Activated T-cell treated with anti-CD3 and anti-CD28 coated beads for 24 hours (primary cell): Measurements from ENCODE around the gene PRM3.
A peak's percentile ranks its signal among the peaks of the same experiment; 100 is the strongest.

Experiments used
- DNase-seq: peaks from one replicate; pipeline ENCODE4 v3.0.0-alpha.2; 2020; ENCODE audit warnings: low read depth

The PRM3 gene

DNA sequence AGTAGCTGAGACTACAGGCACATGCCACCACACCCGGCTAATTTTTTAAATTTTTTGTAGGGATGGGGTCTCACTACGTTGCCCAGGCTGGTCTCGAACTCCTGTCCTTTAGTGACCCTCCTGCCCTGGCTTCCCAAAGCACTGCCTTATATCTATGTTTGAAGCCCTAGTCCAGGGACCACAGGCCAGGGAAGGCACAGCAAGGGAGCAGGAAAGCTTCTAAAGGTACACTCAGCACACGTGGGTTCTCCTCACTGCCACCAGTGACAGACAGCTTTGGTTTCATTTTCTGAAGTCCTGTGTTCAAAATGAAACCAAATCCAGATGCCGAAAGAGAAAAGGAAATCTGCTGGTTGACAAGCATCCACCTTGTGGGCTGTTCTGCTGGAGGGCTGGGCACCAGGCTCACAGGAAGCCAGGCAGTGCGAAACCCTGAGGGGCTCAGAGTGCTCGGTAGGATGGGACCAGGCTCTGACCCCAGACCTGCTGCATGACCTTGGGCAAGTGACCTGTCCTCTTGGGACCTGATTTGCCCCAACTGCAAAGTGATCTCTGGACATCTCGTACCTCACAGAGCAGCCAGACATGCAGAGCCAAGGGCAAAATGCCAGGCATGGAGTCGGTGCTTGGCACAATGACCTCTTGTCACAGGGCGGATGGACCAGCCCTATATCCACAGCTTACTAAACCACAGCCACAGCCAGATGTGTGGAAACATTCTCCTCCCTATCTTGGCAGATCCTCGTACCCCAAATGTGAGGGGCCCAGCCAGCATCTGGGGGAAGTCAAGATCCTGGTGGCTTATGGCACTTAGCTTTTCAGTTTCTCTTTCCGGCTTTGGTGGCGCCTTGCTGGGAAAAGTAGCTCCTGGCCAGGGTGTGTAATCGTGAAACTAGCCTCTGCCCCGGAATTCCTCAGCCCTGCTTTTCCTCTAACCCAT, 14.6 kb downstream of the PRM3 start:
- DNase-seq, result peak; percentile 24

DNA sequence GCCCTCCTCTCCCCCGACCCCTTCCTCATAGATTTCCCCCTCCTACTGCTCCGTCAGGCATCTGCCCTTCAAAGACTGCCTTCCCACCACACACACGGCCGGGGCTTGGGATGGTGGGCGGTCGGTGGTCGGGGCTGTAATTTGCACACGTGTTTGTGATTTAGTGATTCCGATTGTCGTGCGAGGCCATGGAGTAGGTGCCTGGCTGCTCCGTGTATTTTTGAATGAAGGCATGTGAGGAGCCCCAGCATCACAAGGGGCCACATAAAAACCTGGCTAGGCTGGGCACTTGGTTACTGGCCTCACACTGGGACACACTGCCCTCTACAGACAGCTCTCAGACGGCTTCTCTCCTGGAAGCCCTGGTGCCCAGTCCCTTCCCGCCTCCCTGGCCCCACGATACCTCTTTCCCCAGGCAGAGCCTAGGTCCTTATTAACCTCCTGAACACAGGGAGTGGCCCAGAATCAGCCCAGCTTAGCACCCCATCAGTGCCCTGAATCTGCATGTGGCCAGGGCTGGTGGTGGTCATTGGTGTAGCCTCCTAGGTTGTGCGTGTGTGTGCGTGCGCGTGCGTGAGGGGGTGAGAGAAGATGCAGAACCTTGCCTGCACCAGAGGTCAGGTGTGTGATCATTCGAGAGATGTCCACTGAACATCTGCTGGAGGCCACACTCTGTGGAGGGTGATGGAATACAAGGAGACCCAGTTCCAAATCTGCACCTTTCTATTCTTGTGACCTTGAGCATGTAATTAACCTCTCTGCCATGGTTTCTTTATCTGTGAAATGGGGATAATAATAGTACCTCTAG, 16.1 kb downstream of the PRM3 start:
- peak; percentile 46 for DNase-seq

- DNase-seq, result peak; percentile 32
These were observed 16.7 kb downstream of the PRM3 start for GRCh38 chr16:11256661-11257130.

- DNase-seq, result peak; percentile 88
These were observed 17.4 kb downstream of the PRM3 start, which contains the start of gene SOCS1 for GRCh38 chr16:11255737-11256660. SOCS1 (minus strand) TSS chr16:11256204; CDS start chr16:11255478, 726 bp downstream.

DNA sequence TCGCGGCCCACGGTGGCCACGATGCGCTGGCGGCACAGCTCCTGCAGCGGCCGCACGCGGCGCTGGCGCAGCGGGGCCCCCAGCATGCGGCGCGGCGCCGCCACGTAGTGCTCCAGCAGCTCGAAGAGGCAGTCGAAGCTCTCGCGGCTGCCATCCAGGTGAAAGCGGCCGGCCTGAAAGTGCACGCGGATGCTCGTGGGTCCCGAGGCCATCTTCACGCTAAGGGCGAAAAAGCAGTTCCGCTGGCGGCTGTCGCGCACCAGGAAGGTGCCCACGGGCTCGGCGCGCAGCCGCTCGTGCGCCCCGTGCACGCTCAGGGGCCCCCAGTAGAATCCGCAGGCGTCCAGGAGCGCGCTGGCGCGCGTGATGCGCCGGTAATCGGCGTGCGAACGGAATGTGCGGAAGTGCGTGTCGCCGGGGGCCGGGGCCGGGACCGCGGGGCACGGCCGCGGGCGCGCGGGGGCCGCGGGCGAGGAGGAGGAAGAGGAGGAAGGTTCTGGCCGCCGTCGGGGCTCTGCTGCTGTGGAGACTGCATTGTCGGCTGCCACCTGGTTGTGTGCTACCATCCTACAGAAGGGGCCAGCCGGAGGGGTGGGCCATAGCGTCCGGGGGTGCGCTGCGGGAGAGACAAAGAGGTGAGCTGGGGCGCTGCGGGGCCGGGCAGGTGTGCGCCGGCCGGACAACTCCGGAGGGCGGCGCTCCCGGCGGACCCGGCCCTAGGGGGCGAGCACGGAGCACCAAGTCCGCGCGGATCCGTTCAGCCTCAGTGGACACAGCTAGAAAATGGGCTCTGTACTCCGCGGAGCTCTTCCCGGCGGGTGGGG, 18.3 kb downstream of the PRM3 start:
- peak; percentile 33 for DNase-seq

DNA sequence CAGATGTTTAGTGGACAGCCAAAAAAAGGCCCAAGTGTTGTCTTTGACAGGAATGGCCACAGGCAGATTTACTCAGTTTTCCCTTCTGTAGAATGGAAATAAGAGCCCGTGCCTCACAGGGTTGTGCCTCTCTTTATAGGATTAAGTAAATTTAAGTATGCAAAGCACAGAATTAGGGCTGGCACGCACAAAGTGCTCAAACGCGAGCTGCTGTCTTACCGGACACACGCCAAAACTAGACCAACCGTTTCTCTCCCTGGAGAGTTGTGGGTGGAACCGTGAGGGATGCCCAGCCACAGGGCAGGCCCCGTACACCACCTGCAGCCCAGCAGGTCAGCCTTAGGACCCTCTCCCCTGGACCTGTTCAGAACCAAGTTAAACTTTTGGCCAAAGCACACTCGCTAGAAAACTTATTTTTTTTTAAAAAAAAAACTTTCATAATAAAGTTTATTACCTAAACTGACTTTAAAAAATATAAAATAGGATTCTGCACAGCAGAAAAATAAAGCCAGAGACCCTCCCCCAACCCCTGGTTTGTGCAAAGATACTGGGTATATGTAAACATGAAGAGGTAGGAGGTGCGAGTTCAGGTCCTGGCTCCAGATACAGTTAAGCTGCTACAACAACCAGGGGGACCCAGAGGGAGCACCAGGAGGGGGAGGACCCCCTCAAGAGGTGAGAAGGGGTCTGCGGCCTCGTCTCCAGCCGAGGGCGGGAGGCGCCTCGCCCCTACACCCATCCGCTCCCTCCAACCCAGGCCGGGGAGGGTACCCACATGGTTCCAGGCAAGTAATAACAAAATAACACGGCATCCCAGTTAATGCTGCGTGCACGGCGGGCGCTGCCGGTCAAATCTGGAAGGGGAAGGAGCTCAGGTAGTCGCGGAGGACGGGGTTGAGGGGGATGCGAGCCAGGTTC, 19.2 kb downstream of the PRM3 start:
- no peak for DNase-seq

DNA sequence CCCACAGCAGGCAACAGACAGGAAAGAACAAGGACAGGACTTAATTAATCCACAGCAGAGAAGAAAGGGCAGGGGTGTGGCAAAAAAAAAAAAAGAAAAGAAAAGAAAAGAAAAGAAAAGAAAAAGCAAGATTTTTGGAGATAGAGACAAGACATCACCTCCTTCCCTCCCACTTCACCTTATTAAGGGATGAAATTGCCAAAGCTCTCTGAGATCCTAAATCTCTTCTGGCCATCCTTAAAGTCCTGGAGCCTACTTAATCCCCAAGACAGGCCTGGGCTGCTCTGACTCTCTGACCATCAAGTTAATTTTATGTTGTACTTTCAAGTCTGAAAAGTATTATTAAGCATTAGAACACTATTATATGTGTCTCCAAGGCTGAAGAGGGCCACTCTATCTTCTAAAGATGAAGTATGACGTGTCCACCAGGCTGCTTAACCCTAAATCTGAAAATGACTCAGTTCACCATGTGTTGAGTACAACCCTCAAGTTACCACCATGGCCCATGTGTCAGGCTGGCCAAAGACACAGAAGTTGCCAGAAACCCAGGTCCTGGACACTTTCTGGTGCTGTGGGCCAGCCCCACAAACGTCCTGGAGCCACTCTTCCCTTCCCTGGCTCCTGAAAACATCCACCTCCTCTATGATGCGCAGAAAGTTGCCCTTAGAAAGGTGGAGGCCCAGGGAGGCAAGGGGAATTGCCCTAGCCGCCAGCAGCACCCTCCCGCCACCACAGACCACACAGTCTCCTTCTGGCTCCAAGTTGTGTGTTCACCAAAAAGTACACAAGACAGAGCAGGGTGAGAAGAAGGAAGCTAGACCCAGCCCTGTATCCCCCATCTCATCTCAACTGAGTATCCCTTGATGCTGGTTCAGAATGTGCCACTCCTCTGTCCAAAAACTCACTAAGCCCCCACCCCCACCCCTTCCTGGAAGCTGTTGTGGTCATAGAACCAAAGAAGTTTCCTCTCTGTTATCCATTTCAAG, 20.1 kb downstream of the PRM3 start:
- peak; percentile 33 for DNase-seq

DNA sequence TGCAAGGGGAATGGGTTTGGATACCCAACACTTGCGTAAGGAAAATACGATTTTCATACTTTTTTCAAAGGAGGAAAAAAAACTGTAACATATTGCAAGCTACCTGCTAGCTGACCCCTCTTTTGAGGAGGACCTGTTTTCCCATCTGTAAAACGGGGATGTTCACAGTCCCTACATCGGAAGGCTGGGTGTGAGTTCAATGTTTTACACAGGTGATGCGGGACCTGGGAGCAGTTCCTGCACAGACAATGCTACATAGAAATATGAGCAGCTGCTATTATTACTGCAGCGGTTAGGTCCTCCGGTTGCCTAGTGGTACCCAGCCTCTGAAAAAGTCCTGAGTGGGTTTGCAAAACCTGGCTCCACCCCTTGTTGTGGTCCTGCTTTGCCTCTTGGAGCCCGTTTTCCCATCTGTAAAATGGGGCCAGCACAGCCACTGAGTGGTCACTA, 20.9 kb downstream of the PRM3 start:
- peak; percentile 26 for DNase-seq

- peak; percentile 75 for DNase-seq
These were observed 21.6 kb downstream of the PRM3 start for GRCh38 chr16:11251525-11252481.

DNA sequence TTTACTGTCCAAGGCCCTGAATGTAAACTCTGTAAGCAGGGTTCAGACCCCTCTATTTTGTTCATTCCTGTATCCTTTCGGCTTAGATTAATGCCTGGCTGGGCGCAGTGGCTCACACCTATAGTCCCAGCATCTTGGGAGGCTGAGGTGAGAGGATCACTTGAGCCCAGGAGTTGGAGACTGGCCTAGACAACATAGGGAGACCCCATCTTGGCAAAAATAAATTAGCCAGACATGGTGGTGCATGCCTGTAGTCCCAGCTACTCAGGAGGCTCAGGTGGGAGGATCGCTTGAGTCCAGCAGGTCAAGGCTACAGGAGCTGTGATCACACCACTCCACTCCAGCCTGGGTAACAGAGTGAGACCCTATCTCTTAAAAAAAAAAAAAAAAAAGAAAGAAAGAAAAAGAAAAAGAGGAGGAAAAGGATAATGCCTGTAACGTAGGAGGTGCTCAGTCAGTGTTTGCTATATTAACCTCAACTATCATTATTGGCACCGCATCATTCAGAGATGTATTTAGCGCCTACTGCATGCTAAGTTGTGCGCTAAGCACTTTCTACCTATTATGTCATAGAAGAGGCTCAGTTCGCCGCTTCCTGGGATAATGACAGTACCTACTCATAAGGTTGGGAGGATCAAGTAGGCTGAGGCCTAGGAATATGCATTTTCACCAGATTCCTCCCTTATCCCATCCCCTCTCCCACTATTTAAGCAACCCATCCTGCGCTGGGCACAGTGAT, 22.5 kb downstream of the PRM3 start:
- DNase-seq, result no peak

DNA sequence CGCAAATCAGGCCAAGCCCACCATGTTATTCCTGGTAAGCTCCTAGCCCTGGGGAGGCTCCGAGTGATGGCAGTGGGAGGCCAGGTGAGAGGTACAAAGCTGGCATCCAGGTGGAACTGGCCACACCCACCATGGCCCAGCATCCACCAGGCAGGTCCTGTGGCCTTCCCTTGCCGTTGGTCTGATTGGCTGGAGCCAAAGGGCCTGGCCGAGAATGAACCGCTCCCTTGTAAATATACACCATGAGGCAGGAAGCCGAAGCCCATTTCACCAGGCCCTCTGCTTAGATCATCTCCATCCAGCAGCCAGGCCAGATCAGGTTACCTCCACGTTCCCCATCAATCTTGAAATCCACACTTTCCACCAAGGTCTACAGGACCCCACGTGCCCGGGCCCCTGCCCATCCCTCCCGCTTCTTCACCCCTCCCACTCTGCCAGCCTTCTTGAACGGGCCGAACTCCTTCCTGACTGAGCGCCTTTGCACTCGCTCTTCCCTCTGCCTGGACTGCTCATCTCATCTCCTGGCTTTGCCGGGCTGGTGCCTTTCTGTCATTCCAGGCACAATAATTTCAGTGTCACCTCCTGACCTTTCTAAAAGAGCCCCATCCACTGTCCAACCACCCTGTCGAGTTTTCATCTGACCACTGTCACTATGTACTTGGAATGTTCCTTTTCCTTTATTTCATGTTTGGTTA, 23.2 kb downstream of the PRM3 start:
- no peak for DNase-seq

GRCh38 chr16:11249233-11250061, 24.0 kb downstream of the PRM3 start:
- no peak for DNase-seq

DNA sequence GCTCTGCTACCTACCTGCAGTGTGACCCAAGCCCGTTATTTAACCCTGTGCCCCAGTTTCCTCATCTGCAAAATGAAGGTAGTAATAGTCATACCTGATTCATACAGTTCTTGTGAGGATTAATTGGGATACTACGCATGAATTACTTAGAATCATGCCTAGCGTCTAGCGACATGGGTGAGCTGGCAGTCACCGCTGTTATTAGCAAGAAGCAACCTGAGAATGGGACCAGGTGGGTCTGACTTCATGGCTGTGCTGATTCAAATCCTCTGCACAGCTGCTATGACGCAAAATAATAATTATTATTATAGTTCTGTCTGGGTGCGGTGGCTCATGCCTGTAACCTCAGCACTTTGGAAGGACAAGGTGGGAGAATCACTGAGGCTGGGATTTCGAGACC, 25.3 kb downstream of the PRM3 start:
- DNase-seq, result no peak

GRCh38 chr16:11245988-11246387, 27.4 kb downstream of the PRM3 start:
- no peak for DNase-seq

GRCh38 chr16:11245222-11245737, 28.1 kb downstream of the PRM3 start:
- no peak for DNase-seq
